ENCODE measurements around the gene RERE.
"Not testable (repeated sequence)": the region's sequence is repeated elsewhere in the genome, so short reads cannot be mapped to it uniquely, and the experiment has no call there.

GRCh38 chr1:8502949-8503348, 314.5 kb downstream of the RERE start:
- not testable (repeated sequence) for TF ChIP-seq POLR2AphosphoS5 (IDR thresholded peaks at IDR 0.05; ENCODE audit: low read depth, low read length); TAF1 (IDR thresholded peaks at IDR 0.05; ENCODE audit: borderline replicate concordance, low read depth, low read length)
